GM21447 (cell line): ENCODE data around the gene OR4M1.
"Not testable (repeated sequence)": the region's sequence is repeated elsewhere in the genome, so short reads cannot be mapped to it uniquely, and the experiment has no call there.

ENCODE experiments used
- ATAC-seq: cut with Tn5 transposase; IDR thresholded peaks from one replicate; pipeline ENCODE4 v1.9.1; 2021; ENCODE audit not compliant: unreplicated experiment

The OR4M1 gene

GRCh38 chr14:19773204-19773603 is at the start of gene OR4M1:
TSS of gene OR4M1 (plus strand) at chr14:19773504. CDS start at chr14:19780323, 6,819 bp downstream.
- ATAC-seq = not testable (repeated sequence)

GRCh38 chr14:19729359-19729758 is 43.9 kb upstream of the OR4M1 start:
- ATAC-seq = no peak

- no peak for ATAC-seq
Measured at GRCh38 chr14:19729763-19730162, 43.5 kb upstream of the OR4M1 start.

- not testable (repeated sequence) for ATAC-seq
Measured at GRCh38 chr14:19733893-19734292, 39.4 kb upstream of the OR4M1 start.

- no peak for ATAC-seq
Measured at GRCh38 chr14:19743256-19743655, 30.0 kb upstream of the OR4M1 start, which contains the start of gene OR4Q3. TSS of gene OR4Q3 (plus strand) at chr14:19743571.

- ATAC-seq = not testable (repeated sequence)
Measured at GRCh38 chr14:19752316-19752715, 21.0 kb upstream of the OR4M1 start.

- no peak for ATAC-seq
Measured at GRCh38 chr14:19754172-19754571, 19.1 kb upstream of the OR4M1 start.

- not testable (repeated sequence) for ATAC-seq
Measured at GRCh38 chr14:19771491-19771890, 1.8 kb upstream of the OR4M1 start.

GRCh38 chr14:19771895-19772430 is 1.3 kb upstream of the OR4M1 start:
- ATAC-seq = no peak

- ATAC-seq = not testable (repeated sequence)
Measured at GRCh38 chr14:19772454-19772853, 850 bp upstream of the OR4M1 start.

- ATAC-seq = no peak
Measured at GRCh38 chr14:19775587-19775986, 2.3 kb downstream of the OR4M1 start.

GRCh38 chr14:19785848-19786247 is 12.5 kb downstream of the OR4M1 start:
- not testable (repeated sequence) for ATAC-seq

- ATAC-seq = not testable (repeated sequence)
Measured at GRCh38 chr14:19787318-19787717, 14.0 kb downstream of the OR4M1 start.

- not testable (repeated sequence) for ATAC-seq
Measured at GRCh38 chr14:19788150-19788549, 14.8 kb downstream of the OR4M1 start.

GRCh38 chr14:19796520-19797108 is 23.3 kb downstream of the OR4M1 start:
- ATAC-seq = not testable (repeated sequence)

- no peak for ATAC-seq
Measured at GRCh38 chr14:19799880-19800279, 26.6 kb downstream of the OR4M1 start.

- no peak for ATAC-seq
Measured at GRCh38 chr14:19800282-19801117, 27.2 kb downstream of the OR4M1 start.

- ATAC-seq = no peak
Measured at GRCh38 chr14:19801118-19801464, 27.8 kb downstream of the OR4M1 start.

GRCh38 chr14:19803470-19803869 is 30.2 kb downstream of the OR4M1 start, which contains the start of gene OR4N2:
TSS of gene OR4N2 (plus strand) at chr14:19803770. CDS start at chr14:19827449, 23,679 bp downstream.
- not testable (repeated sequence) for ATAC-seq

GRCh38 chr14:19813171-19813920 is 40.0 kb downstream of the OR4M1 start:
- not testable (repeated sequence) for ATAC-seq

- not testable (repeated sequence) for ATAC-seq
Measured at GRCh38 chr14:19819879-19820278, 46.6 kb downstream of the OR4M1 start.
